ENCODE measurements around the gene CCNG1. TPM values are rescaled to one million over a fixed set of nuclear protein-coding genes. Genes with fewer than 3 reads are reported as not detected.

Gene CCNG1
- total and polyA plus RNA-seq, 7 donors = 74.0 to 145 (median 115) TPM

DNA sequence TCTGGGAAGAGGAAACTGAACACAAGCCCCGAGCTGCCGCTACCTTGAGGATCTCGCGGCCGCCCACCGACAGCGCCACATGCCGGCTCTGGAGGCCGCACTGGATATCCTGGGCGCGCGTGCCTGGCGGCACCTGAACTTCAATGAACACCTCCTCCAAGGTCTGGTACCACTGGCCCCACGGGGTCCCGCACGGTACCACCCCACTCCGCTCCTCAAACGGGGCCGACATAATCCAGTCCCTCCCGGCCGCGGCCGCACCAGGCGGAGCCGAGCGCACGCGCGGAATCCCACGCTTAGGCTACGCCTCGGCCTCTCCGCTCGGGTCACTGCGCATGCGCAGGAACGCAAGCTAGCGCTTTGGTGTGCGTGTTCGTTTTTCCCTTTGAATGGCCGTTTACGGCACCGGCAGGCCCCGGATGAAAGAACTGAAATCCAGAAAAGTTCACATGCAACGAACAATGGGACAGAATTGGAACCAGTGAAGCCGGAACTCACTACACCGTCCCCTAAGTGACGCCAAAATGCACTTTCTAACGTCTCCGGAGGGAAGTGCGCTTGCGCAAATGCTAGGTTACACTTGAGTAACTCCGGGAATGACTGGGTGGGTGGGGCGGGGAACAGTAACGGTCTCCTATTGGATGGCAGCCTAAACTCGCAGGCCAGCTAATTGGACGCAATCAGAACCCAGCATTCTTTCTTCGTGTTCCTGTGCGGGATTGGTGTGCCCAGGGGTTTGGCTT lies 22.6 kb downstream of the CCNG1 start, which contains the start of gene NUDCD2:
Gene NUDCD2 (minus strand): TSS at position 284 of the 743 bp plus-strand sequence. CDS start 52 bp downstream, at position 232.
- Histone ChIP-seq H3K27me3 (ENCODE audit: insufficient read depth in 3 of 3, low read length in 2 of 3) (no peaks in the 10 kb centered on the region), H3K36me3 (ENCODE audit: insufficient read depth in 1 of 2, low read depth in 1 of 2) (peaks cover 0 to 20% of the 10 kb centered on the region in 2 donors), H3K4me3 (peak within 1 kb of the TSS; percentile 78), H3K27ac (peak within 1 kb of the TSS; percentile 95), H3K9me3 (no peaks in the 10 kb centered on the region), H3K4me1 (peaks cover 30% of the 10 kb centered on the region)
- intact Hi-C loops (cut with DNase I) = loop anchor here in 1 of 2 donors (1.0 to 2.0 kb wide), 2 partner anchors 21 to 45 kb away; partner anchors contain the start of gene MAT2B
- 0 to 1% (median 1%) methylated on average over 56 to 59 of the region's 59 CpGs for WGBS, 3 donors
- TF ChIP-seq, protein P1, sequence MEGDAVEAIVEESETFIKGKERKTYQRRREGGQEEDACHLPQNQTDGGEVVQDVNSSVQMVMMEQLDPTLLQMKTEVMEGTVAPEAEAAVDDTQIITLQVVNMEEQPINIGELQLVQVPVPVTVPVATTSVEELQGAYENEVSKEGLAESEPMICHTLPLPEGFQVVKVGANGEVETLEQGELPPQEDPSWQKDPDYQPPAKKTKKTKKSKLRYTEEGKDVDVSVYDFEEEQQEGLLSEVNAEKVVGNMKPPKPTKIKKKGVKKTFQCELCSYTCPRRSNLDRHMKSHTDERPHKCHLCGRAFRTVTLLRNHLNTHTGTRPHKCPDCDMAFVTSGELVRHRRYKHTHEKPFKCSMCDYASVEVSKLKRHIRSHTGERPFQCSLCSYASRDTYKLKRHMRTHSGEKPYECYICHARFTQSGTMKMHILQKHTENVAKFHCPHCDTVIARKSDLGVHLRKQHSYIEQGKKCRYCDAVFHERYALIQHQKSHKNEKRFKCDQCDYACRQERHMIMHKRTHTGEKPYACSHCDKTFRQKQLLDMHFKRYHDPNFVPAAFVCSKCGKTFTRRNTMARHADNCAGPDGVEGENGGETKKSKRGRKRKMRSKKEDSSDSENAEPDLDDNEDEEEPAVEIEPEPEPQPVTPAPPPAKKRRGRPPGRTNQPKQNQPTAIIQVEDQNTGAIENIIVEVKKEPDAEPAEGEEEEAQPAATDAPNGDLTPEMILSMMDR (IDR thresholded peaks at IDR 0.05) = peak; percentile 28
- ATAC-seq (peak; percentile 91 to 96 (median 94)), DNase-seq (peak; percentile 96 to 99)

DNA sequence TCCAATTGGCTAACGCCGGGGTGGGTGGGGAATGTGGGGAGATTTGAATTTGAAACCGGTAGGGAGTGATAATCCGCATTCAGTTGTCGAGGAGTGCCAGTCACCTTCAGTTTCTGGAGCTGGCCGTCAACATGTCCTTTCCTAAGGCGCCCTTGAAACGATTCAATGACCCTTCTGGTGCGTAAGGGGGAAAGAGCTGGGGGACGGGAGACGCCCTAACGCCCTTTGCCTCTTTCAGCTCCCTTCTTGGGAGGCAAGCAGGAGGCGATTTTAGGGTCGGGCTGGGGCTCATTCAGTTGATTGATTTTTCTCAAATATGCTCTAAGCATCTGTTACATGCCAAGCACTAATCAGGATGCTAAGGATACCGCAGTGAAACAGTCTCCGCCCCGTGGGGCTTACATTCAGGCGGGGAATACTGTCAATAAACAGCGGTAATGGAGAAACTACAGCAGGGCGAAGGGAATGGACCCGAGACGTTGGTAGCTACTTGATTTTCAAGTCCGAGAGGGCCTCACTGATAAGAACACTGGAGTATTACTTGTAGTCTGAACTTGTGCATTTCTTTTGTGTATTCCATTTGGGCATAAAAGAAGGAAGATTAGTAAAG lies 23.3 kb downstream of the CCNG1 start, which contains the start of gene HMMR:
Gene HMMR (plus strand): TSS at position 71 of the 610 bp plus-strand sequence. CDS start 61 bp downstream, at position 132.
- TF ChIP-seq, protein P1 (IDR thresholded peaks at IDR 0.05) = no peak
- ATAC-seq = no peak
- Histone ChIP-seq H3K4me3 (peak within 1 kb of the TSS; percentile 78), H3K36me3 (ENCODE audit: insufficient read depth in 1 of 2, low read depth in 1 of 2) (peaks cover 0 to 13% of the 10 kb centered on the region in 2 donors), H3K4me1 (peaks cover 30% of the 10 kb centered on the region), H3K27ac (peak within 1 kb of the TSS; percentile 95), H3K9me3 (no peaks in the 10 kb centered on the region), H3K27me3 (ENCODE audit: insufficient read depth in 3 of 3, low read length in 2 of 3) (no peaks in the 10 kb centered on the region)
- intact Hi-C loops (cut with DNase I) = loop anchor here in 1 of 2 donors (2.0 kb wide), 1 partner anchor 44 kb away; the partner anchor contains the start of gene MAT2B
- DNase-seq = no peak
- WGBS, 3 donors = 0% methylated on average over 23 of the region's 23 CpGs

DNA sequence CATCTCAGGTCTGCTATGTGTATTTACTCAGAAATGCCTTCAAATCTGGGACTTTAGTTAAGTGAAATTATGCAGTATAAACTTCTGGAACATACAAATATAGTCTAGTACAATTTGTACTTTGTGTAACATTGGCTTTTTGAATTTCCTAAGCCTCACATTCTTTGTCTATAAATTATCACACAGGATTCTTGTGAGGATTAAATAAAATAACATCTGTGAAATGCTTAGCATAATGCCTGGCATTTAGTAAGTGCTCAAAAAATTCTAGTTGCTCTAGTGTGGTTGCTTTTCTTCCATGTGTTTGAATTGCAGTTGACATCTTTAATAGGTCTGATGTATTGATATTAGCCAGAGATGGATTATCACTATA lies 25.7 kb downstream of the CCNG1 start:
- no peak for ATAC-seq
- H3K27me3 ChIP-seq (ENCODE audit: insufficient read depth in 3 of 3, low read length in 2 of 3) = no peaks in the 10 kb centered on the region
- no peak for DNase-seq
- no peaks in the 10 kb centered on the region for H3K36me3 ChIP-seq (ENCODE audit: insufficient read depth in 1 of 2, low read depth in 1 of 2)
- intact Hi-C loops (cut with DNase I) = loop anchor here in 1 of 2 donors (2.0 kb wide), 1 partner anchor 42 kb away; the partner anchor contains the start of gene MAT2B
- H3K9me3 ChIP-seq = no peaks in the 10 kb centered on the region
- TF ChIP-seq, protein P1 (IDR thresholded peaks at IDR 0.05) = no peak
- H3K4me3 ChIP-seq = no peak overlapping the region
- peaks cover 23% of the 10 kb centered on the region for H3K4me1 ChIP-seq
- H3K27ac ChIP-seq = no peak overlapping the region

DNA sequence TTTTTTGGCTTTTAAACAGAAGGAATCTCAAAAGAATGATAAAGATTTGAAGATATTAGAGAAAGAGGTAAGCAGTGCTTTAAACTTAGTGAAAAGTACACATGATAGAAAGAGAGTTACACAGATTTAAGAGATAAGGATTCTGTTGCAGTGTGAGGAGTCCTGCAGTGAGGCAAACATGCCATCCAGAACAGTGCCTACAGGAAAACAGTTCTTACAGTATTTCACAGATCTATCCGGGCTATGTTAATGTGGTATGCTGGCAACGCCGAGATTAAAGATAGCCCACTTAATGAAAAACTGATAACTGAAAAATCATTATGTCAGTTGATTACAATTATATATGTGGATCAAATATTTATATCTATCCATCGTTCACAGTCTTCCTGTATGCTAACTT lies 30.3 kb downstream of the CCNG1 start:
- TF ChIP-seq, protein P1 (IDR thresholded peaks at IDR 0.05) = no peak
- Histone ChIP-seq H3K9me3 (no peaks in the 10 kb centered on the region), H3K4me3 (no peak overlapping the region), H3K27ac (no peak overlapping the region), H3K27me3 (ENCODE audit: insufficient read depth in 3 of 3, low read length in 2 of 3) (no peaks in the 10 kb centered on the region), H3K4me1 (no peaks in the 10 kb centered on the region), H3K36me3 (ENCODE audit: insufficient read depth in 1 of 2, low read depth in 1 of 2) (no peaks in the 10 kb centered on the region)
- ATAC-seq (no peak), DNase-seq (no peak)
- intact Hi-C loops (cut with DNase I) = no loop called here
- 93 to 98% (median 93%) methylated on average over 4 of the region's 4 CpGs for WGBS, 3 donors

All from psoas muscle (tissue), 8 donors.